GM19193 (cell line): ENCODE data around the gene ANKRD13D.

Experiments
- POLR2A ChIP-seq: IDR thresholded peaks from 4 replicates; pipeline ENCODE4 v1.6.1; 2011; ENCODE audit not compliant: insufficient read depth, insufficient read length; ENCODE audit errors: extremely low read depth

ANKRD13D gene

GRCh38 chr11:67332081-67332691, 43.1 kb downstream of the ANKRD13D start:
- TF ChIP-seq POLR2A = no peak

GRCh38 chr11:67337257-67337656, 48.2 kb downstream of the ANKRD13D start:
- no peak for TF ChIP-seq POLR2A

GRCh38 chr11:67344264-67344663, 55.2 kb downstream of the ANKRD13D start:
- no peak for TF ChIP-seq POLR2A

DNA sequence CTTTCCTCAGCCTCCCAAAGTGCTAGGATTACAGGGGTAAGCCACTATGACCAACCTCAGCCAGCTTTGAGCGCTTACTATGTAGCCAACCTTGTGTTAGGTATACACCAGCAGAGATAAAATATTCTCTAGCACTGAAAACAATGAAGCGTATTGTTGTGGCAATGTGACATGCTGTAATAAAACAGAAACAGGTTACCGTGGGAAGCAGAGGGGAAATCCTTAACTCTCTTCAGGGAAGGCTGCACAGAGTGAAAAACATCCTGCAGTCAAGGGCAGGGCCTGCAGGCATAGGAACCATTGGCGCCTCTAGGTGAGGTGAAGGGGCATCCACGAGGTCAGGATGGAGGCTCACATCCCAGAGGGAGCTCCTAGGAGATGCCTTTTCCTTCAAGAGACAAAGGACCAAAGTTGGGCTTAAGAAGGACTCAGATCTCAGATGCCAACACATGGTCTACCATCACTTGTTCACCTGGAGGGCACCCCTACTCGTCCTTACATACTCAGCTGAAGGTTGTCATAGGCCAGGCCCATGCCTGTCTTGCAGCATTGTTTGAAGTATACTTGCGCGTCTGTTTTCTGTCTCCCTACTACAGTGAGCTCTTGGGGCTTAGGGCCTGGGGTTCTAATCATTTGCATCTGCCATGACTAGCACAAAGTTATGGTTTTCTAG, 56.3 kb downstream of the ANKRD13D start:
- TF ChIP-seq POLR2A = no peak

- no peak for TF ChIP-seq POLR2A
These were observed 57.1 kb downstream of the ANKRD13D start for GRCh38 chr11:67345920-67346819.

- no peak for TF ChIP-seq POLR2A
These were observed 59.1 kb downstream of the ANKRD13D start for GRCh38 chr11:67347964-67348749.

DNA sequence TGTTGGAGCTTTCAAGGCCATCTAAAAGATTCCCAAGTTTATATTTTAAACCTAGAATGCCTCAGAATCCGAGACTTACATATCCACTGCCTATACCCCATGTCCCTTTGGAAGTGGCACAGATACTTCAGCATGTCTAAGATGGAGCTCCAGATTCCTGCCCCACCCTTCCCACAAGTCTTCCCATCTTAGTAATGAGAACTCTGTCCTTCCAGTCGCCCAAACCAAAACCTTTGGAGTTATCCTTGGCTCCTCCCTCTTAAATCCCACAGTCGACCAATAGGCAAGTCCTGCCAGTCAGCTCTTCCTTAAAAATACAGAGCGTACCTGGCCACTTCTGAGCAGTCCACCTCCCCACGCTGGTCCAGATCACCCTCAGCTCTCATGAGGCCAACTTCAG, 59.9 kb downstream of the ANKRD13D start:
- no peak for TF ChIP-seq POLR2A

- TF ChIP-seq POLR2A = no peak
These were observed 60.4 kb downstream of the ANKRD13D start for GRCh38 chr11:67349457-67349856.

DNA sequence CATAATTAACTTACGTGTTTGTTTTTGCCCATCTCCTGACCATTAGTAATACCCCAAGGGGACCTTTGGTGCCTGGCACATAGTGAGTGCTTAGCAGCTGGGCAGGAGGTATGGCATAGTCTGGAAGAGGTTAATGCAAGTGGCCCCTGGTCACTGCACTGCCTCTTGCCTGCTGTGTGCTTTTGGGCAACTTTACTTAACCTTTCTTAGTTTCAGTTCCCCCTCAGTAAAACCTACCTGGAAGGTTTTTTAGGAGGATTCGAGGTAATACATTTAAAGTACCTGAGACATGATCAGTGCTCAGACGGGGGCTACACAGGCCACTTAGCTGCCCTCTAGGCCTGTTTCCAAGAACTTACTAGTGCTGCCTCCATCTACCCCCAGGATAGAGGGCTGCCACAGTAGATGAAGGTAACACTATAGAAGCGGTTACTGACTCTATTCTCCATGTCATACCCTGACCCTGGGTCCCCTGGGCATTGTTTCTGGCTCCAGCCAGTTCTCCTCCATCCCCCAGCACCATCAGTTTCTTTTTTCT, 60.9 kb downstream of the ANKRD13D start:
- no peak for TF ChIP-seq POLR2A

GRCh38 chr11:67351275-67352005, 62.3 kb downstream of the ANKRD13D start:
- no peak for TF ChIP-seq POLR2A
